Measurements from ENCODE around the gene SORCS3.

SORCS3 gene

DNA sequence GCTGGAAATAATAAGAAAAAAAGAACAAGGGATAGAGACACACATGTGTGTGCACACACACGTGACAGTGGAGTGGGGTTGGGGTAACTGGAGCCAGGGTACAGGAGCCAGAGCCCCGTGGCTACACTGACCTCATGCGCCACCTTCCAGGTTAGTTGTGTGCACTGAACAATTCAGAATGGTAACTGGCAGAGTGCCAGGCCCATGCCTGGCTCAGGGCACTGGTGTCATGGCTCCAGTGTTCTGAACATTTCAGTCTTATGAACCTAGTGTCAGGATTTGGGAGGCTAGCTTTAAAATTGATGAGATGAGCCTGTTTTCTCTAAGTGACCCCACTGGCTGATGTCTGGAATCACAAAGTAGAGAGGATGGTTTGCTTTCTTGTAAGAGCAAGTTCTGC, 269.6 kb downstream of the SORCS3 start:
- H3K4me1 ChIP-seq (ENCODE audit: control insufficient read depth, insufficient read depth, low read length), result no peaks in the 10 kb centered on the region
- no peaks in the 10 kb centered on the region for H3K9me3 ChIP-seq (ENCODE audit: control insufficient read depth, low read length)
- no peaks in the 10 kb centered on the region for H3K36me3 ChIP-seq (ENCODE audit: control insufficient read depth, insufficient read depth, low read length)
- no peak overlapping the region for H3K9ac ChIP-seq (ENCODE audit: low read length)
- no peak overlapping the region for H3K4me3 ChIP-seq (ENCODE audit: low read length)
- no peaks in the 10 kb centered on the region for H3K27me3 ChIP-seq (ENCODE audit: control insufficient read depth, insufficient read depth, low read length)

- H3K9ac ChIP-seq (ENCODE audit: low read length), result no peak overlapping the region
- no peaks in the 10 kb centered on the region for H3K36me3 ChIP-seq (ENCODE audit: control insufficient read depth, insufficient read depth, low read length)
- no peaks in the 10 kb centered on the region for H3K9me3 ChIP-seq (ENCODE audit: control insufficient read depth, low read length)
- H3K4me3 ChIP-seq (ENCODE audit: low read length), result no peak overlapping the region
- no peaks in the 10 kb centered on the region for H3K4me1 ChIP-seq (ENCODE audit: control insufficient read depth, insufficient read depth, low read length)
- H3K27me3 ChIP-seq (ENCODE audit: control insufficient read depth, insufficient read depth, low read length), result no peaks in the 10 kb centered on the region
Observed at GRCh38 chr10:104913390-104913789, 272.3 kb downstream of the SORCS3 start.

- Histone ChIP-seq H3K36me3 (ENCODE audit: control insufficient read depth, insufficient read depth, low read length) (no peaks in the 10 kb centered on the region), H3K4me1 (ENCODE audit: control insufficient read depth, insufficient read depth, low read length) (no peaks in the 10 kb centered on the region), H3K9ac (ENCODE audit: low read length) (no peak overlapping the region), H3K27me3 (ENCODE audit: control insufficient read depth, insufficient read depth, low read length) (no peaks in the 10 kb centered on the region), H3K4me3 (ENCODE audit: low read length) (no peak overlapping the region), H3K9me3 (ENCODE audit: control insufficient read depth, low read length) (no peaks in the 10 kb centered on the region)
Observed at GRCh38 chr10:104920476-104920875, 279.4 kb downstream of the SORCS3 start.

- no peak overlapping the region for H3K9ac ChIP-seq (ENCODE audit: low read length)
- no peaks in the 10 kb centered on the region for H3K4me1 ChIP-seq (ENCODE audit: control insufficient read depth, insufficient read depth, low read length)
- no peaks in the 10 kb centered on the region for H3K36me3 ChIP-seq (ENCODE audit: control insufficient read depth, insufficient read depth, low read length)
- no peaks in the 10 kb centered on the region for H3K9me3 ChIP-seq (ENCODE audit: control insufficient read depth, low read length)
- no peak overlapping the region for H3K4me3 ChIP-seq (ENCODE audit: low read length)
- H3K27me3 ChIP-seq (ENCODE audit: control insufficient read depth, insufficient read depth, low read length), result no peaks in the 10 kb centered on the region
Observed at GRCh38 chr10:104921763-104922162, 280.7 kb downstream of the SORCS3 start.

- H3K27me3 ChIP-seq (ENCODE audit: control insufficient read depth, insufficient read depth, low read length), result no peaks in the 10 kb centered on the region
- H3K9ac ChIP-seq (ENCODE audit: low read length), result no peak overlapping the region
- no peaks in the 10 kb centered on the region for H3K36me3 ChIP-seq (ENCODE audit: control insufficient read depth, insufficient read depth, low read length)
- no peaks in the 10 kb centered on the region for H3K4me1 ChIP-seq (ENCODE audit: control insufficient read depth, insufficient read depth, low read length)
- H3K4me3 ChIP-seq (ENCODE audit: low read length), result no peak overlapping the region
- H3K9me3 ChIP-seq (ENCODE audit: control insufficient read depth, low read length), result no peaks in the 10 kb centered on the region
Observed at GRCh38 chr10:104922810-104923209, 281.7 kb downstream of the SORCS3 start.

DNA sequence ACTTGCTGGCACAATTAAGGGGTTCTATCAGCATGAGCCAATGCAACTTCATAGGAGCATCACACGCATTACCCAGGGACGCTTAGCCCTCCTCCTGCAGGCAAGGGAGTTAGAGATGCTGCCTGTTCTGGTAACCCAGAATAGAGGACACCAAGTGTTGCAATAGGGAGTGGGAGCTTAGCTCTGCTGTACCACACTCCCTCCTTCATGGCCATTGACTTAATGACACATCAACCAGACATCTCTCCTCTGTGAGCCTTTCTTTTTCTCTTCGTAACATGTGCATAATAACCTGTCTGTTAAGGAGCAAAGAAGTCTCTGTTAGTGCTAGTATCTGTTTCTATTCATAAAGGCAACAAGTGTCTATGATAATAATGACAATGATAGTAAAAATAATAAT, 282.4 kb downstream of the SORCS3 start:
- Histone ChIP-seq H3K27me3 (ENCODE audit: control insufficient read depth, insufficient read depth, low read length) (no peaks in the 10 kb centered on the region), H3K4me1 (ENCODE audit: control insufficient read depth, insufficient read depth, low read length) (no peaks in the 10 kb centered on the region), H3K9ac (ENCODE audit: low read length) (no peak overlapping the region), H3K9me3 (ENCODE audit: control insufficient read depth, low read length) (no peaks in the 10 kb centered on the region), H3K4me3 (ENCODE audit: low read length) (no peak overlapping the region), H3K36me3 (ENCODE audit: control insufficient read depth, insufficient read depth, low read length) (no peaks in the 10 kb centered on the region)

GRCh38 chr10:104924101-104924795, 283.2 kb downstream of the SORCS3 start:
- H3K4me3 ChIP-seq (ENCODE audit: low read length), result no peak overlapping the region
- H3K36me3 ChIP-seq (ENCODE audit: control insufficient read depth, insufficient read depth, low read length), result no peaks in the 10 kb centered on the region

DNA sequence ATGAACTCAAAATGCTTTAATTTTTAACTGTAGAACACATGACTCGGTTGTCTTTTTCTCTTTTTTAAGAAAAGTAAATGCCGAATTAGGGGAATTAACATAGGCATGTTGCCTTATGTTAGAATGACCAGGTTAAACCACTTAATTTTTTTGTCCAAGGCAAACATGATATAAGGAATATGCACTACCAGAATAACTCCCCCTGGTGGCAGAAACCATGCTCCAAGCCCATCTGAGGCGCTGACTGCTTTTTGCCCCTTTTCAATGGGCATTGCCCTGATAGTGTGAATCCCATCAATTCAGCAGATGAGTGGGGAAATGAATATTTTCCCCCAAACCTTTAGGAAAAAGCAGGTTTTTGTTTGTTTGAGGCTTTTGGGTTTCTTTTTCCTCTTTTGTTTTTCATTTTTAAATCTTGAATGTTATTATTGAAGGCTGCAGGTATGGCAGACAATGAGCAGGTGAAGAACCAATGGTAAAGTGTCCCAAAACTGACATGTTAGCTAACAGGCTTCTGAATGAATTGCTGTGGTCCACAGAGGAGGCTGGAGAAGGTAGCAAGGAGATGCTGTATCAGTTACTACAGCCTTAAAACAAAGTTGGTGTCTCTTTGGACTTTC, 284.3 kb downstream of the SORCS3 start:
- no peak overlapping the region for H3K4me3 ChIP-seq (ENCODE audit: low read length)
- H3K36me3 ChIP-seq (ENCODE audit: control insufficient read depth, insufficient read depth, low read length), result no peaks in the 10 kb centered on the region
- no peaks in the 10 kb centered on the region for H3K4me1 ChIP-seq (ENCODE audit: control insufficient read depth, insufficient read depth, low read length)
- no peaks in the 10 kb centered on the region for H3K27me3 ChIP-seq (ENCODE audit: control insufficient read depth, insufficient read depth, low read length)
- no peak overlapping the region for H3K9ac ChIP-seq (ENCODE audit: low read length)
- H3K9me3 ChIP-seq (ENCODE audit: control insufficient read depth, low read length), result no peaks in the 10 kb centered on the region

More at GRCh38 chr10:104924101-104924795, 283.2 kb downstream of the SORCS3 start:
- Histone ChIP-seq H3K9ac (ENCODE audit: low read length) (no peak overlapping the region), H3K4me1 (ENCODE audit: control insufficient read depth, insufficient read depth, low read length) (no peaks in the 10 kb centered on the region), H3K27me3 (ENCODE audit: control insufficient read depth, insufficient read depth, low read length) (no peaks in the 10 kb centered on the region), H3K9me3 (ENCODE audit: control insufficient read depth, low read length) (no peaks in the 10 kb centered on the region)

DNA sequence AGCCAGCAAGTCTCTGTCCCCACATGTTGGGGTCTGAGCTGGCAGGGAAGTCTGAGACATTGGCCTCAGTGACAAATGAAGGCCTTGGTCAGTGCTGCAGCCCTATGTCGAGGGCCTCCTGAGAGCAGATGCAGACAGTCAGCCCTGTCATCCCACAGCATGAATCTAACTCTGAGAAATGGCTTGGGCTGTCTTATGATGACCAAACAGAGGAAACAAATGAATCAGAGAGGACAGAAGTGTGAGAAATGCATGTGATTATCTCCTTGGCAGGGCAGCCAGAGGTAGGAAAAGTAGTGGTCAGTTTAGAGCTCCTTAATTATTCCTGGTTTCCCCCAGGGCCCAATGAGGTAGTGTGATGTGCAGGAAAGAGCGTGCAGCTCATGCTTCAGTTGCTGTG, 287.6 kb downstream of the SORCS3 start:
- Histone ChIP-seq H3K36me3 (ENCODE audit: control insufficient read depth, insufficient read depth, low read length) (no peaks in the 10 kb centered on the region), H3K27me3 (ENCODE audit: control insufficient read depth, insufficient read depth, low read length) (no peaks in the 10 kb centered on the region), H3K9me3 (ENCODE audit: control insufficient read depth, low read length) (no peaks in the 10 kb centered on the region), H3K4me1 (ENCODE audit: control insufficient read depth, insufficient read depth, low read length) (no peaks in the 10 kb centered on the region), H3K4me3 (ENCODE audit: low read length) (no peak overlapping the region), H3K9ac (ENCODE audit: low read length) (no peak overlapping the region)

DNA sequence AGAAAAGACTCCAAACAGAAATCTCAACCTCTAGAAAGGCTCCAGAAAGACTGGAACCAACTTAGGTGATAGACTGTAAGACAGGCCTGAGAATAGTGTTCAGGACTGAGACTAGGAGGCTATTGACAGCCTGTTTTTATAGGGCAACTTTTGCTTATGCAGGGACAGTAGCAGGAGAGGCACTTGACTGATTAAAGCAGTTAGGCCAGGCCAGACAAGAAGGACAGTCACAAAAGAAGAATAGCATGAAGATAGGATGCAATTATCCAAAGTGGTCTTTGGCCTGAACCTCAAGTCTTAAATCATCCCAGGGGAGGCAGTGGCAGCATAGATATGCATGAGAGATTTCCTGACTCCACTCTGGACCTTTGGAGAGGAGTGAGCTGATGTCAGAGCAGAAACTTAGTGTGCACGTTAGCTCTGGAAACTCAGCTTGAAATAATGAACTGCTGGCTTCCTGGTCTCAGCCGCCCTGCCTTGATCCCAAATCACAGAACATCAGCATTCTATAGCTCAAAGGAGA, 290.6 kb downstream of the SORCS3 start:
- no peak overlapping the region for H3K4me3 ChIP-seq (ENCODE audit: low read length)
- H3K36me3 ChIP-seq (ENCODE audit: control insufficient read depth, insufficient read depth, low read length), result no peaks in the 10 kb centered on the region
- H3K27me3 ChIP-seq (ENCODE audit: control insufficient read depth, insufficient read depth, low read length), result no peaks in the 10 kb centered on the region
- no peaks in the 10 kb centered on the region for H3K4me1 ChIP-seq (ENCODE audit: control insufficient read depth, insufficient read depth, low read length)
- no peak overlapping the region for H3K9ac ChIP-seq (ENCODE audit: low read length)
- no peaks in the 10 kb centered on the region for H3K9me3 ChIP-seq (ENCODE audit: control insufficient read depth, low read length)

DNA sequence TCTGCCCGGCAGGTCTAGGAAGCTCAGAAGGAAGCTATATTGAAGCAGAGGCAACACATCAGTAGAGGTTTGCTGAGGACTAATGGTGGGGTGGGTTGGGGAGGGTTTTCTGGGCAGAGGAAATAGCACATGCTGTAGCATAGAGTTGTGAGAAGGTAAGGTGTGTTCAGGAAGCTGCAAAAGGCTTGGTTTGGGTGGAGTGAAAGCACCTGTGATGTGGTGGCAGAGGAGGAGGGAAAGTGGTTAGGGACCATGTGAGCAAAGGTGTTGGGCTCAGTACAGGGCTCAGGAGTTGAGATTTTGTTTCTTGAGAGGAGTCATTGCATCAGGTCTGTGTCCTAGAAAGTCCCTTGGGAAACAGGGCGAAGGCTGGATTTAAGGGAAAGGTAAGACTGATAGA, 294.6 kb downstream of the SORCS3 start:
- Histone ChIP-seq H3K36me3 (ENCODE audit: control insufficient read depth, insufficient read depth, low read length) (no peaks in the 10 kb centered on the region), H3K4me1 (ENCODE audit: control insufficient read depth, insufficient read depth, low read length) (no peaks in the 10 kb centered on the region), H3K9me3 (ENCODE audit: control insufficient read depth, low read length) (no peaks in the 10 kb centered on the region), H3K4me3 (ENCODE audit: low read length) (no peak overlapping the region), H3K9ac (ENCODE audit: low read length) (no peak overlapping the region), H3K27me3 (ENCODE audit: control insufficient read depth, insufficient read depth, low read length) (no peaks in the 10 kb centered on the region)

DNA sequence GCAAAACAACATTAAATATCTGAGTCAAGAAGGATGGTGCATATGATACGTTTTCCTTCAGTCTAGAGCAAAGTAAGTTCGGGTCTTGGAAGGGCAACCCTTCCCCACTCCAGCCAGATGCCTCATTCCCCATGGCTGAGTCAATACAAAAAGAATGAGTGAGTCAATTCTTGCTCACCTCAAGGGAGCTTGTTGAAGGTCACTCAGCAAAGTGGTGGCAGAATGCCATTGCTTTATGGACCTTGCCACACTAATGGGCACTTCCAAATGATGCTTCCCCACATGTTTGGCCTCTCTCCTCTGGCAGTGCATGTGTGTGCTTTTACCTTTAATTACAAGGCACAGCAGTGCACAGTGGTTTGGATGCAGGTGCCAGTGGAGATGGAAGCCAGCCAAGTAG, 296.5 kb downstream of the SORCS3 start:
- Histone ChIP-seq H3K4me1 (ENCODE audit: control insufficient read depth, insufficient read depth, low read length) (no peaks in the 10 kb centered on the region), H3K36me3 (ENCODE audit: control insufficient read depth, insufficient read depth, low read length) (no peaks in the 10 kb centered on the region), H3K27me3 (ENCODE audit: control insufficient read depth, insufficient read depth, low read length) (no peaks in the 10 kb centered on the region), H3K4me3 (ENCODE audit: low read length) (no peak overlapping the region), H3K9me3 (ENCODE audit: control insufficient read depth, low read length) (no peaks in the 10 kb centered on the region), H3K9ac (ENCODE audit: low read length) (no peak overlapping the region)
